Fibroblast of skin of right quadriceps (primary cell): ENCODE results near the gene E4F1.
A peak's percentile ranks its signal among the peaks of the same experiment; 100 is the strongest.

Experiments
- DNase-seq: peaks from one replicate; pipeline ENCODE4 v3.0.0-alpha.2; 2013

The E4F1 gene, protein sequence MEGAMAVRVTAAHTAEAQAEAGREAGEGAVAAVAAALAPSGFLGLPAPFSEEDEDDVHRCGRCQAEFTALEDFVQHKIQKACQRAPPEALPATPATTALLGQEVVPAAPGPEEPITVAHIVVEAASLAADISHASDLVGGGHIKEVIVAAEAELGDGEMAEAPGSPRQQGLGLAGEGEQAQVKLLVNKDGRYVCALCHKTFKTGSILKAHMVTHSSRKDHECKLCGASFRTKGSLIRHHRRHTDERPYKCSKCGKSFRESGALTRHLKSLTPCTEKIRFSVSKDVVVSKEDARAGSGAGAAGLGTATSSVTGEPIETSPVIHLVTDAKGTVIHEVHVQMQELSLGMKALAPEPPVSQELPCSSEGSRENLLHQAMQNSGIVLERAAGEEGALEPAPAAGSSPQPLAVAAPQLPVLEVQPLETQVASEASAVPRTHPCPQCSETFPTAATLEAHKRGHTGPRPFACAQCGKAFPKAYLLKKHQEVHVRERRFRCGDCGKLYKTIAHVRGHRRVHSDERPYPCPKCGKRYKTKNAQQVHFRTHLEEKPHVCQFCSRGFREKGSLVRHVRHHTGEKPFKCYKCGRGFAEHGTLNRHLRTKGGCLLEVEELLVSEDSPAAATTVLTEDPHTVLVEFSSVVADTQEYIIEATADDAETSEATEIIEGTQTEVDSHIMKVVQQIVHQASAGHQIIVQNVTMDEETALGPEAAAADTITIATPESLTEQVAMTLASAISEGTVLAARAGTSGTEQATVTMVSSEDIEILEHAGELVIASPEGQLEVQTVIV

GRCh38 chr16:2223221-2223941 is at the start of gene E4F1:
Gene E4F1, plus strand, starts transcription at chr16:2223591. Its CDS starts 23 bp downstream, at chr16:2223614.
- DNase-seq: peak; percentile 99

DNA sequence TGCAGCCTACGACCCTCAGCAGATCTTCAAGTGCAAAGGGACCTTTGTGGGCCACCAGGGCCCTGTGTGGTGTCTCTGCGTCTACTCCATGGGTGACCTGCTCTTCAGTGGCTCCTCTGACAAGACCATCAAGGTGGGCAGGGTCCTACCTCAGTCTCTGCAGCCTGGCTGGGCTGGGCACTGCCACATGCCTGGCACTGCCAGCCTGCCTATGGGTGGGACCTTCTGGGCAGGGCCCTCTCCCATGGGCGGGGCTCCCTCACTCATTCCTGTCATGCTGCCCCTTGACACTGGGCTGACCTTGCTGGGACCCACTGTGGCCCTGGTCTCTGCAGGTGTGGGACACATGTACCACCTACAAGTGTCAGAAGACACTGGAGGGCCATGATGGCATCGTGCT is 49.5 kb upstream of the E4F1 start:
- no peak for DNase-seq

GRCh38 chr16:2174396-2175131 is 48.8 kb upstream of the E4F1 start:
- DNase-seq: no peak

DNA sequence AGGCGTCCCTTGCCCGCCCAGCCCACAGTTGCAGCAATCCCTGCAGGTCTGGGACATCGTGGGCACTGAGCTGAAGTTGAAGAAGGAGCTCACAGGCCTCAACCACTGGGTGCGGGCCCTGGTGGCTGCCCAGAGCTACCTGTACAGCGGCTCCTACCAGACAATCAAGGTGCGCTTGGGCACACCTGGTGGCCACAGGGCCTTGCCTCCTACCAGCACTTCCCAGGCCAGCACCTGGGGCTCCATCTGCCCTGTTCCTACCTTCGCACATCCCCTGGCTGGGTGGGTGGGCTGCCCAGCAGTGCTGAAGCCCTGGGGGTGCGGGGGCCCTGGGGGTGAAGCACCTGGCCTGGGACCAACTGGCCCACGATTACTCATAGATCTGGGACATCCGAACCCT is 47.9 kb upstream of the E4F1 start:
- DNase-seq: no peak

DNA sequence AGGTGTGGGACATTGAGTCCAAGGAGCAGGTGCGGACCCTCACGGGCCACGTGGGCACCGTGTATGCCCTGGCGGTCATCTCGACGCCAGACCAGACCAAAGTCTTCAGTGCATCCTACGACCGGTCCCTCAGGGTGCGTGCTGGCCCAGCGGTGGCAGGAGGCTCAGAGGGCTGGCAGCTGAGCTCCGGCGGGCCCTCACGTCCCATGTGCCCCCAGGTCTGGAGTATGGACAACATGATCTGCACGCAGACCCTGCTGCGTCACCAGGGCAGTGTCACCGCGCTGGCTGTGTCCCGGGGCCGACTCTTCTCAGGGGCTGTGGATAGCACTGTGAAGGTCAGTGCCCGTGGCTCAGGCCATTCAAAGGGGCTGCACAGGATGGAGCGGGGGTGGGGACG is 47.3 kb upstream of the E4F1 start:
- no peak for DNase-seq

DNA sequence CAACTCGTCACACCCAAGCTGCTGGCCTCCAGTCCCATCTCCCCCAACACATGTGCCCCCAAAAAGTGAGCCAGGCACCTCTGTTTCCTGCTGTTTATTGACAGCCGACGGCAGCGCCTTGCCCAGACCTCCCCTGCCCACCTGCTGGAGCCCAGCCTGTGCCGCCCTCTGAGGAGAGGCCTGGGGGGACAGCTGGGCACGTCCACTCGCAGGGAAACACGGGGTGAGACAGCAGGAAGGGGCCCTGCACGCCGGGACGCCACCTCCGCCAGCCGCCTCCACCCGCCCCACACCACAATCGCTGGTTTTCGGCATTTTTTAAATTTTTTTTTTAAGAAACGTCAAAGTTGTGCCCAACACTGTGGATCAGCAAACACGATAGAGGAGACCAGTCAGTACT is 46.3 kb upstream of the E4F1 start:
- DNase-seq: no peak

DNA sequence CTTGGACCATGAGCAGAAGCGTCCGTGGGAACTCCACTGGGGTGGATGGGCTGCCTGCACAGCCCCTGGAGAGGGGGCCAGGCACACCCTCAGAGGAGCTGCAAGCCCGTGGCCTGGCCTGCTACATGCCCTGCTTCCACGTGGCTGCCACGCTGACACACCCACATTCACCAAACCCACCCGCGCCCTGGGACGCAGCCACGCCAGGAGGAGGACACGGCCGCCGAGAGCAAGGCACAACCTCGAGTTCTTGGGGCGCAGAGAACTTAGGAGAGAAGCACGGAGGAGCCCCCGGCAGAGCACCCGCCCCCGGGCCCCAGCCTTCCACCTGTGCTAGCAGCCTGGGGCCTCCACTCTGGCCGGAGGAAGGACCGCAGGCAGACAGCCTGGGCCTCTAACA is 45.8 kb upstream of the E4F1 start:
- no peak for DNase-seq

DNA sequence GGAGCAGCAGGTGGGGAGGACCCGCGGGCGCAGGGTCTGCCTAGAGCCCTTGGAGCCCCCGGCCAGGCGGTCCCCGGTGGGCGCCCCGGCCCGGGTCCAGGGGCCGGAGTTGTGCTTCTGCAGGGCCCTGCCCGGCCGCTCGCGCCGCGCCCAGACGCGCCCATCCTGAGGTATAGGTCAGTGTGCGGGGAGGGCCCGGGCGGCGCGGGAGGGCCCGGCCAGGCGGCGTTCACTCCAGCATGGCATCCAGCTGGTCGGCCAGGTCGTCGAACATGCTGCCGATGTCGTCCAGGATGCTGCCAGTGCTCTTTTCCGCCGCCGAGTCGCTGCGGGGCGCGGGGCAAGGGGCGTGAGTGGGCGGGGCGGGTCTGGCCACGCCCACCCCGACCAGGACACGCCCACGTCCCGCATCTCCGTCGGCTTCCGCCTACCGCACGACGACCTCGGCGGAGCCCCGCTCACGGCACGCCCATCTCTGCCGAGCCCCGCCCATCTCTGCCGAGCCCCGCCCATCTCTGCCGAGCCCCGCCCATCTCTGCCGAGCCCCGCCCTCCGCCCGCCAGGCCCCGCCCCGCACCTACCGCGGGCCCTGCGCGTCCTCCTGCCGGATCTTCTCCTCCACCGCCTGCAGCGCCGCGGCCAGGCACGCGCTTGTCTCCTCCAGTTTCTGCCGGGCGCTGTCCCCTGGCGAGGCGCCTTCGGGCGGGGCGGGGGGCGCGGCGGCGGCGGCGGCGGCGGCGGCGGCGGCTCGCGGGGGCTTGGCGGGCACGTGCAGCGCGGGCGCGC is 44.9 kb upstream of the E4F1 start:
- peak; percentile 46 for DNase-seq

DNA sequence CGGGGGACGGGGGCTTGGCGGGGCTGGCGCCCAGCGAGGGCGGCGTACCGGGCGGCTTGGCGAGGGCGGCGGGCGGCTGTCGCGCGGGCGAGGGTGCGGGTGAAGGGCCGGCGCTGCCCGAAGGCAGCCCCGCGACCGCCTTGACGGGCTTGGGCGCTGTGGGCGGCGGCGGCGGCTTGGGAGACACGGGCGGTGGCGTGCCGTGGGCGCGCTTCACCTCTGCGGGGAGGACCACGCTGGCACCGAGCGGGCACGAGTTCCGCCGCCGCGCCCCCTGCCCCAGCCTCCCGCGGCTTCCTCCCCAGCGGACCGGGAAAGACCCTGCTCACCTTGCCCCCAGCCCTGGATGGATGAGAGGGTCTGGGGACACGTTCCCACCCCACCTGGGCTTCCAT is 44.3 kb upstream of the E4F1 start:
- no peak for DNase-seq

- DNase-seq: no peak
Observed at GRCh38 chr16:2179576-2179975, 43.8 kb upstream of the E4F1 start.

GRCh38 chr16:2180461-2180860 is 42.9 kb upstream of the E4F1 start:
- DNase-seq: no peak

DNA sequence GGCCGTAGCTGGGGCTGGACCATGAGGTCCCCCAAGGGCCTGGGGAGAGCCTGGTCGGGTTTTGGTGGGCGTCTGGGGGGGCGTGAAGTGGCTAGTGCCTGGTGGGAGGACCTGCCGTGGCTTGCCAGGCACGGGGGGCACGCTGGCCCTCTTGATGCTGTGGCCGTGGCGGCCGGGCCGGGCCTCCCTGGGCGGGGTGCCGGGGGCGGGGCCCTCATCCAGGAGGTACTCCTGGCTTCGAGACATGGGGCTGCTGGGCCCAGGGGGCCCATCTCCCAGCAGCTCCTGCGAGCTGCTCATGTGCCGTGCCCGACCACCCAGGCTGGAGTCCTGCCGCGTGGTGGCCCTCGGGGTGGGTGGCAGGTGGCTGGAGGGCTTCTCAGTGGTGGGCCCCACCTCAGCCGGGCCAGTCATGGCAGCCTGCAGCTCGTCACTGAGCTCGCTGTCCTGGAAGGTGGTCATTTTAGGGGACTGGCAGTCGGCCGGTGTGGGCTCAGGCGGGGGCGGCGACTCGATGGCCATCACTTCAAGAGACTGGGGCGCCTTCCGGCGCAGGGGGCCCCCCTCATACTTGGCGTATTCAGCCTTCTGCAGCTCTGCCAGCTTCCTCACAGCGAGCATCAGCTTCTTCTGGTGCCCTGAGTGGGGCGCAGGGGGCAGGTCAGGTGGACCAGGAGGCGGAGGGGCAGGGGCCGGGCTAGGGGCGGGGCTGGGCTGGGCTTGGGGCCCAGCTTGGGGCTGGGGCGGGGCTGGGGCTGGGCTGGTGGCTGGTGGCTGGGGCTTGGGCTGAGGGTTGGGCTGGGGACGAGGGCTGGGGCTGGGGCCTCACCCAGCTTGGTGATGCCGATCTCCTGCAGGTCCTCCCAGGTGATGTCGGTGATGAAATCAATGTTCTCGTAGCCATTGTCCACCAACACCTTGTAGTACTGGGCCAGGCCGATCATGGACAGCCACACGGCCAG is 42.1 kb upstream of the E4F1 start:
- DNase-seq: no peak

- no peak for DNase-seq
Observed at GRCh38 chr16:2181952-2182351, 41.4 kb upstream of the E4F1 start.

- DNase-seq: no peak
Observed at GRCh38 chr16:2183671-2184070, 39.7 kb upstream of the E4F1 start.

- no peak for DNase-seq
Observed at GRCh38 chr16:2184346-2184745, 39.0 kb upstream of the E4F1 start.

GRCh38 chr16:2184962-2185361 is 38.4 kb upstream of the E4F1 start:
- no peak for DNase-seq

GRCh38 chr16:2186064-2186463 is 37.3 kb upstream of the E4F1 start:
- no peak for DNase-seq

DNA sequence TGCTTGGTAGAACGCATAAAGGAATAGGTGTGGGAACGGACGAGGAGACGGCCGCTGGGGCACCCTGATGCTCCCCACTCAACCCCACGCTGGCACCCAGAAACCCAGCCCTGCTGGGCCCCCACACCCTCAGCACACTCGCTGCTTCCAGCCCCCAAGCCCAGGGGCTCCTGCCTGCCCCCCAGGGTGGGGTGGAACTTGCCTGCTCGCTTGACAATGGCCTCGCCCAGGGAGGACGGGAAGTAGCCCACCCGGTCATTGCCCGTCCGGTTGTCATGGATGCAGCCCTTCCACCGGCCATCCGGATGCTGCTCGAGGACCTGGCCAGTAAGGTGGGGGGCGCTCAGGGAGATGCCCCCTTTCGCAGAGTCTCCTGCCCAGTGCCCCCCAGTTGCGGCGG is 36.9 kb upstream of the E4F1 start:
- no peak for DNase-seq

DNA sequence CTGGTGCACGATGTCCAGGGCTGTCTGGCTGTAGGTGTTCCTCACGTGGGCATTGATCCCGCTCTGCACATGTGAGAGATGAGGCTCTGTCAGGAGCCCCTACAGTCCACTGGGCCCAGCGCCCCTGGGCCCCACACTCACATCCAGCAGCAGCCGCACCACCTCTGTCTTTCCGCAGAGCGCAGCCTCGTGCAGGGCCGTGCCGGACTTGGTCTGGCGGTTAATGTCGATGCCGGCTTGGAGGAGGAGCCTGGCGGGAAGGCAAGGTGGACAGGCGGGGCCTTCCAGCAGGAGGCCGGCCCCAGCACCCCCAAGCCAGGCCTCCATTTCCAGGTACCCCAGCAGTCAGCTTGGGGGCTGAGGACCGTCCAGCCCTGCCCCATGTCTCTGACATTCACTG is 36.2 kb upstream of the E4F1 start:
- no peak for DNase-seq

DNA sequence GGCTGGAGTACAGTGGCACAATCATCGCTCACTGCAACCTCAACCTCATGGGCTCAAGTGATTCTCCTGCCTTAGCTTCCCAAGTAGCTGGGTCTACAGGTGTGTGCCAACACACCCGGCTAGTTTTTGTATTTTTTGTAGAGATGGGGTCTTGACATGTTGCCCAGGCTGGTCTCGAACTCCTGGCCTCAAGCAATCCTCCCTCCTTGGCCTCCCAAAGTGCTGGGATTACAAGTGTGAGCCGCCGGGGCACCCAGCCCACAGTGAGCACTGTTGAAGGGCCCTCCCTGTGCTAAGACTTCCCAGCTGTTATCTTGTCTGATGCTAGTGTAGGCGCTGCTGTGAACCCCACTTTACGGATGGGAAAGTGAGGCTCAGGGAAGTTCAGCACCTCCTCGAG is 35.0 kb upstream of the E4F1 start:
- DNase-seq: no peak
